Spleen (tissue), 11 donors: ENCODE data around the gene ZBTB7B. TPM values are rescaled to one million over a fixed set of nuclear protein-coding genes. Genes with fewer than 3 reads are reported as not detected.
"Not testable (repeated sequence)": the region's sequence is repeated elsewhere in the genome, so short reads cannot be mapped to it uniquely, and the experiment has no call there.

Experiments
- DNase-seq: peaks from one replicate; pipeline ENCODE4 v3.0.0-alpha.2; 2020
- H3K27ac ChIP-seq, 8 donors: fragments of 200-600 bp; sonication (generic) in 7 of 8; 1 replicate in 4 of 8; 2 replicates in 4 of 8; pipeline versions ENCODE4 v1.5.0 to v1.8.0; 2016 to 2021; ENCODE audit warnings: inconsistent platforms in 4 of 8, mild to moderate bottlenecking in 4 of 8, moderate library complexity in 1 of 8
- H3K27me3 ChIP-seq, 7 donors: fragments of 200-600 bp; sonication (generic) in 6 of 7; replicated peaks in 1 of 7; 1 replicate in 4 of 7; 2 replicates in 3 of 7; pipeline versions ENCODE4 v1.5.0 to v1.8.0; 2016 to 2021; ENCODE audit warnings: inconsistent platforms in 3 of 7, mild to moderate bottlenecking in 1 of 7
- H3K36me3 ChIP-seq, 6 donors: fragments of 200-600 bp; sonication (generic) in 5 of 6; 1 replicate in 4 of 6; 2 replicates in 2 of 6; pipeline versions ENCODE4 v1.5.0 to v1.8.0; 2016 to 2021; ENCODE audit warnings: inconsistent platforms in 2 of 6
- H3K4me1 ChIP-seq, 6 donors: fragments of 200-600 bp; sonication (generic) in 5 of 6; 1 replicate in 3 of 6; 2 replicates in 3 of 6; pipeline versions ENCODE4 v1.5.0 to v1.8.0; 2016 to 2021; ENCODE audit warnings: inconsistent platforms in 3 of 6
- H3K4me3 ChIP-seq, 8 donors: fragments of 200-600 bp; sonication (generic) in 7 of 8; 1 replicate in 4 of 8; 2 replicates in 4 of 8; pipeline versions ENCODE4 v1.5.0 to v1.8.0; 2016 to 2021; ENCODE audit warnings: inconsistent platforms in 4 of 8, mild to moderate bottlenecking in 4 of 8, moderate library complexity in 2 of 8
- H3K9me3 ChIP-seq, 8 donors: fragments of 200-600 bp; sonication (generic) in 7 of 8; 1 replicate in 4 of 8; 2 replicates in 4 of 8; pipeline versions ENCODE4 v1.5.0 to v1.8.0; 2016 to 2021; ENCODE audit warnings: inconsistent platforms in 4 of 8
- POLR2A ChIP-seq, 3 donors: fragments of 450-650 bp; IDR thresholded peaks; one replicate each; pipeline ENCODE4 v1.5.1; 2017; ENCODE audit warnings: antibody characterized with exemption in 3 of 3, mild to moderate bottlenecking in 1 of 3
- POLR2AphosphoS5 ChIP-seq, 3 donors: sonication (generic); formaldehyde crosslinking; IDR thresholded peaks; one replicate each; pipeline ENCODE4 v1.5.1; 2017; ENCODE audit warnings: antibody characterized with exemption in 3 of 3
- WGBS, 5 donors: extraction: QIAGEN DNeasy Blood & Tissue Kit in 3 of 5; methylation state at CpG; one replicate each; pipeline versions ENCODE4 v1.1.5 to v1.1.7; 2013 to 2018; 5-methylcytosine and 5-hydroxymethylcytosine counted together
- intact Hi-C: fragments of 100-400 bp; cut with DNase I; formaldehyde crosslinking; loops from one replicate; pipeline ENCODE4 v1.15.0; 2023; ENCODE audit warnings: low total_unique reads
- polyA plus RNA-seq, 3 donors: library from polyadenylated mRNA; stranded (reverse); fragments of 200-250 nt; gene quantifications; one replicate each; pipeline ENCODE4 v1.2.1, GENCODE V29; 2013
- total RNA-seq, 7 donors: library from RNA; depleted of rRNA in 3 of 7; stranded (reverse); fragments of >200 nt in 3 of 7; fragmentation: NEBNext Ultra II Directional in 4 of 7; extraction: Animal tissue kit (Norgen Biotek cat#: 25700) in 4 of 7; gene quantifications; one replicate each; pipeline versions ENCODE4 v1.1.0 to v1.2.1, GENCODE V29; 2016 to 2021
- TF ChIP-seq, protein P1 (sequence below), 11 experiments: fragments of 200-600 bp in 7 of 11; fragments of 450-650 bp in 4 of 11; sonication (generic) in 4 of 11; IDR thresholded peaks in 8 of 11; conservative IDR thresholded peaks in 3 of 11; 1 replicate in 7 of 11; 2 replicates in 4 of 11; pipeline versions ENCODE4 v1.4.0 to v1.8.0; 2016 to 2021; ENCODE audit warnings: antibody characterized with exemption in 11 of 11, inconsistent platforms in 4 of 11, mild to moderate bottlenecking in 1 of 11
- donor health status: healthy with polysubstance abuse.
- donor health status: DM: no; HTN: no; CAD: no; lungs with moderate emphysema.
- donor health status: DM: no; HTN: no; CAD: no.
- donor health status: Bipolar disorder and iron deficiency.
- donor health status: healthy.
- donor health status: DM: no; HTN: no; CAD: no.
- donor health status: DM: yes; HTN: yes; CAD: no.

Gene ZBTB7B
- total and polyA plus RNA-seq, 10 donors: 11.1 to 88.9 (median 57.5) TPM

DNA sequence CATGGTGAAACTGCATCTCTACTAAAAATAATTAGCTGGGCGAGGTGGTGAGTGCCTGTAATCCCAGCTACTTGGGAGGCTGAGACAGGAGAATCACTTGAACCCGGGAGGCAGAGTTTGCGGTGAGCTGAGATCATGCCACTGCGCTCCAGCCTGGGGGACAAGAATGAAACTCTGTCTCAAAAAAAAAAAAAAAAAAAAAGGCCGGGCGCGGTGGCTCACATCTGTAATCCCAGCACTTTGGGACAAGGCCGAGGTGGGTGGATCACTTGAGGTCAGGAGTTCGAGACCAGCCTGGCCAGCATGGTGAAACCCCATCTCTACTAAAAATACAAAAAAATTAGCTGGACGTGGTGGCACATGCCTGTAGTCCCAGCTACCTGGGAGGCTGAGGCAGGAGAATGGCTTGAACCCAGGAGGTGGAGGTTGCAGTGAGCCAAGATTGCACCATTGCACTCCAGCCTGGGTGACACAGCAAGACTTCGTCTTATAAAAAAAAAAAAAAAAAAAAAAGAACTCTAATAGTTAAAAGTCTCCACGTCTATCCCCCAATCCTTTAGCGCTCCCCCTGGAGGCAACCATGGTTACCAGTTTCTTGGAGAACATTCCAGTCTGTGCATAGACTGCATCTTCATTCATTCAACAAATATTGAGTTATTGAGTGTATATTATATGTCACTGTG lies 7.2 kb upstream of the ZBTB7B start:
- H3K4me3 ChIP-seq, H3K27ac ChIP-seq, intact Hi-C loops, H3K27me3 ChIP-seq, H3K9me3 ChIP-seq: not testable (repeated sequence)
- TF ChIP-seq, protein P1, sequence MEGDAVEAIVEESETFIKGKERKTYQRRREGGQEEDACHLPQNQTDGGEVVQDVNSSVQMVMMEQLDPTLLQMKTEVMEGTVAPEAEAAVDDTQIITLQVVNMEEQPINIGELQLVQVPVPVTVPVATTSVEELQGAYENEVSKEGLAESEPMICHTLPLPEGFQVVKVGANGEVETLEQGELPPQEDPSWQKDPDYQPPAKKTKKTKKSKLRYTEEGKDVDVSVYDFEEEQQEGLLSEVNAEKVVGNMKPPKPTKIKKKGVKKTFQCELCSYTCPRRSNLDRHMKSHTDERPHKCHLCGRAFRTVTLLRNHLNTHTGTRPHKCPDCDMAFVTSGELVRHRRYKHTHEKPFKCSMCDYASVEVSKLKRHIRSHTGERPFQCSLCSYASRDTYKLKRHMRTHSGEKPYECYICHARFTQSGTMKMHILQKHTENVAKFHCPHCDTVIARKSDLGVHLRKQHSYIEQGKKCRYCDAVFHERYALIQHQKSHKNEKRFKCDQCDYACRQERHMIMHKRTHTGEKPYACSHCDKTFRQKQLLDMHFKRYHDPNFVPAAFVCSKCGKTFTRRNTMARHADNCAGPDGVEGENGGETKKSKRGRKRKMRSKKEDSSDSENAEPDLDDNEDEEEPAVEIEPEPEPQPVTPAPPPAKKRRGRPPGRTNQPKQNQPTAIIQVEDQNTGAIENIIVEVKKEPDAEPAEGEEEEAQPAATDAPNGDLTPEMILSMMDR (IDR thresholded peaks at IDR 0.05 in 8 of 11, conservative IDR thresholded peaks at IDR 0.05 in 3 of 11): peak in 7 of 11 experiments; percentile 25 to 45 (median 35)
- H3K4me1 ChIP-seq: peaks cover 16 to 53% (median 31%) of the 10 kb centered on the region in 6 donors
- peaks cover 0 to 32% (median 11%) of the 10 kb centered on the region in 6 donors for H3K36me3 ChIP-seq
- 61 to 70% (median 69%) methylated on average over 12 to 13 of the region's 13 CpGs for WGBS, 5 donors
- peak; percentile 32 for DNase-seq

DNA sequence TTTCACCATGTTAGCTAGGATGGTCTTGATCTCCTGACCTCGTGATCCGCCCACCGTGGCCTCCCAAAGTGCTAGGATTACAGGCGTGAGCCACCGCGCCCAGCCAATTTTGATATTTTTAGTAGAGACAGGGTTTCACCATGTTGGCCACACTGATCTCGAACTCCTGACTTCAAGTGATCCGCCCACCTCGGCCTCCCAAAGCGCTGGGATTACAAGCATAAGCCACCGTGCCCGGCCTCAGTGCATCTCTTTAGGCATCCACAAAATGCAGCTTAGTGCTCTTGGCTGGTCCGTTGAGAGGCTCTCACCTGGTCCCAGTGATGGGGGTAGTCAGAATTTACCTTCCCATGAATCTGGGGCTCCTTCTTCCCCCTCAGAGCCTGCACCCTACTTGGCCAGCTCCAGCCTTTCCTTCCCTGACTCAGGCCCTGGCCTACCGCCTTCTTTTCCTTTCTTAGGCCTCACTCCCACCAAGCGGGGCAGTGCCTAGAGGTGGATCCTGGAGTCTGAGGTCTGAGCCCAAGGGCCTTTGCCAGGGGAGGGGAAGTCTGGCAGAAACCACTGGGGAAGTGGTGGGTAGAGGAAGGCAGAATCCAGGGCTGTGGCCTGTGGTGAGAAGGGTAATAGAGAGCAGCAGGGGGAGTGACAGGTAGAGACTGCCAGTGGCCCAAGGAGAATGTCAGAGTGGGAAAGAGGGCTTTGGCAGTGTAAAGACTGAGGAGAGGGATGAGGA lies 5.5 kb upstream of the ZBTB7B start:
- H3K36me3 ChIP-seq: peaks cover 0 to 15% (median 0%) of the 10 kb centered on the region in 6 donors
- no peaks in the 10 kb centered on the region for H3K27me3 ChIP-seq
- 73 to 82% (median 78%) methylated on average over 15 of the region's 15 CpGs for WGBS, 5 donors
- no peak overlapping the region for H3K27ac ChIP-seq
- no peaks in the 10 kb centered on the region for H3K9me3 ChIP-seq
- H3K4me3 ChIP-seq: no peak overlapping the region
- TF ChIP-seq, protein P1 (IDR thresholded peaks at IDR 0.05 in 8 of 11, conservative IDR thresholded peaks at IDR 0.05 in 3 of 11): no peak
- TF ChIP-seq POLR2AphosphoS5 (IDR thresholded peaks at IDR 0.05) (no peak), POLR2A (IDR thresholded peaks at IDR 0.05) (no peak)
- intact Hi-C loops: no loop called here
- peaks cover 16 to 67% (median 31%) of the 10 kb centered on the region in 6 donors for H3K4me1 ChIP-seq
- DNase-seq: peak; percentile 63

DNA sequence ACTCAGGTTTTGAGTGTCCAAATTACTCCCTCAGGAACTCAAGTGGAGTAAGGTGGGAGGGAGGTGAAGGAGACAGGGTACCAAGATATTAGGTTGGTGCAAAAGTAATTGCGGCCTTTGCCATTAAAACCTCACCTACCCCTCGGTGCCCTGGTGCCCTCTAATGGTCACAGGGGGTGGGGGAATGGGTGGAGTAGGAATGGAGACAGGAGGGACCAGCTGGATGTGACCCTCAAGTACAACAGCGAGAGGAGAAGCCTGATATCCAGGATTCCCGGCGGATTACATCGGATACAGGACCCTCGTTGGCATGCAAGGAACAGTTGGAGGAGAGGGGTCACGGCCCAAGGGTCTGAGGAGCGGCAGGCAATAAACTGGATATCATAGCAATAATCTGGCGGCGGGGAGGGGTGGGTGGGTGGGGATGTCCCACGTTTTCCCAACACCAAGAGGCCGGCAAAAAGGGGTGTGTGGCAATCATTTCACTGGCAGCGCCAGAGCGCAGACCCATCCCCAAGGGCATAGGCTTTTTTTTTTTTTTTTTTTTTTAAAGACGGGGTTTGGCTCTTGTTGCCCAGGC lies 4.3 kb upstream of the ZBTB7B start:
- Histone ChIP-seq H3K4me1 (peaks cover 16 to 72% (median 31%) of the 10 kb centered on the region in 6 donors), H3K4me3 (no peak overlapping the region), H3K36me3 (peaks cover 0 to 3% (median 0%) of the 10 kb centered on the region in 6 donors), H3K27me3 (no peaks in the 10 kb centered on the region), H3K27ac (no peak overlapping the region), H3K9me3 (no peaks in the 10 kb centered on the region)
- peak; percentile 71 for DNase-seq
- intact Hi-C loops: no loop called here
- TF ChIP-seq, protein P1 (IDR thresholded peaks at IDR 0.05 in 8 of 11, conservative IDR thresholded peaks at IDR 0.05 in 3 of 11): no peak
- TF ChIP-seq POLR2AphosphoS5 (IDR thresholded peaks at IDR 0.05): no peak
- no peak for TF ChIP-seq POLR2A (IDR thresholded peaks at IDR 0.05)
- 73 to 86% (median 77%) methylated on average over 16 of the region's 16 CpGs for WGBS, 5 donors
